ENCODE measurements around the gene COX20. TPM values are rescaled to one million over a fixed set of nuclear protein-coding genes. Genes with fewer than 3 reads are reported as not detected.

COX20 gene
- total RNA-seq (2012; rRNA removed) (13.3 and 26.9 TPM in 2 replicates), polyA plus RNA-seq (2012; rRNA removed) (27.0 and 27.5 TPM in 2 replicates), Bru-seq, nascent RNA (percentile 85 among the genes with signal in this experiment), BruChase-seq, experiment 1, labeled RNA remaining after a 6-hour chase (percentile 79 among the genes with signal in this experiment), BruChase-seq, experiment 2, labeled RNA remaining after a 2-hour chase (percentile 73 among the genes with signal in this experiment)
- polyA plus RNA-seq (2012; cell fraction: cytosol; rRNA removed) = 4.6 and 8.8 TPM in 2 replicates
- polyA plus RNA-seq (2012; cell fraction: nucleus; rRNA removed; ENCODE audit: low replicate concordance) = 1.7 and 15.7 TPM in 2 replicates
- long read RNA-seq, transcript COX20-202 (3 exons, 1,005 nt) = minor isoform, 24 of 77 reads
- long read RNA-seq, transcript COX20-203 (4 exons, 2,631 nt) = major isoform, 34 of 77 reads
- long read RNA-seq, partial matches to known transcripts = 12 of 77 reads
- long read RNA-seq, other reads (novel, unspliced or antisense) = 4 of 77 reads

GRCh38 chr1:244835276-244836134, at the start of gene COX20:
TSS of gene COX20 (plus strand) at chr1:244835658. CDS start at chr1:244835715, 57 bp downstream.
- peaks cover 15% of the 10 kb centered on the region for H4K20me1 ChIP-seq (ENCODE audit: insufficient read depth, low read length)
- peaks cover 5% of the 10 kb centered on the region for H3K4me1 ChIP-seq (ENCODE audit: control insufficient read depth, insufficient read depth, low read length)
- H3K9ac ChIP-seq (ENCODE audit: low read depth, low read length) = peak within 1 kb of the TSS; percentile 95
- intact Hi-C loops (cut with micrococcal nuclease) = loop anchor here (1.0 to 2.0 kb wide), 4 partner anchors 28 to 207 kb away; partner anchors contain the start of gene DESI2
- peak within 1 kb of the TSS; percentile 99 for H2AFZ ChIP-seq (replicated peaks; ENCODE audit: low read length, poor library complexity)
- ATAC-seq (ENCODE audit: low read depth) = peak; percentile 75
- H4K91ac ChIP-seq (ENCODE audit: insufficient read depth, low read depth, low read length) = peak within 1 kb of the TSS; percentile 99
- H2BK120ac ChIP-seq (ENCODE audit: low read depth, low read length) = peak within 1 kb of the TSS; percentile 97
- peak within 1 kb of the TSS; percentile 68 for H3K4me3 ChIP-seq (ENCODE audit: insufficient read depth, low read depth, low read length)
- WGBS, 2 experiments (ENCODE audit: extremely low coverage in 2 of 2, insufficient read length in 1 of 2) = 0% methylated on average over 17 of the region's 77 CpGs; no CpG with 5 or more reads in 1 of the 2 experiments
- peak within 1 kb of the TSS; percentile 97 for H3K4me2 ChIP-seq (ENCODE audit: low read depth, low read length)
- H3K9me1 ChIP-seq (ENCODE audit: insufficient read depth, low read length) = peaks cover 7% of the 10 kb centered on the region
- in situ Hi-C loops (cut with MboI; ENCODE audit: low sequenced_read_pairs) = loop anchor here (10.0 kb wide), 1 partner anchor 209 kb away; no protein-coding TSS in a partner anchor
- peak within 1 kb of the TSS; percentile 97 for H2BK5ac ChIP-seq (ENCODE audit: low read depth, low read length, poor library complexity, severe bottlenecking)
- H3K9me3 ChIP-seq (ENCODE audit: control insufficient read depth, insufficient read depth, low read length) = no peaks in the 10 kb centered on the region
- peak within 1 kb of the TSS; percentile 97 for H3K27ac ChIP-seq (ENCODE audit: insufficient read depth, low read length)
- peak within 1 kb of the TSS; percentile 100 for H3K23ac ChIP-seq (ENCODE audit: low read depth, low read length)
- CTCF ChIA-PET = interaction anchor here (1.4 to 3.3 kb wide), 2 partner anchors 12 to 207 kb away, joined by 6 to 13 read pairs; no protein-coding TSS in a partner anchor
- H2BK20ac ChIP-seq (ENCODE audit: low read depth, low read length) = peak within 1 kb of the TSS; percentile 50
- POLR2A ChIA-PET (ENCODE audit: unreplicated experiment) = interaction anchor here (0.8 kb wide), 1 partner anchor 11 kb away, joined by 5 read pairs; no protein-coding TSS in a partner anchor
- H3K36me3 ChIP-seq (ENCODE audit: control insufficient read depth, insufficient read depth, low read length) = peaks cover 7% of the 10 kb centered on the region
- H3K56ac ChIP-seq (ENCODE audit: extremely low read depth, insufficient read depth, low read length) = peak within 1 kb of the TSS; percentile 99
- H2BK15ac ChIP-seq (ENCODE audit: low read depth, low read length) = peak within 1 kb of the TSS; percentile 95; the same call in 2 of the 3 replicates
- H4K8ac ChIP-seq (ENCODE audit: low read depth in 2 of 2, low read length in 2 of 2) = peak within 1 kb of the TSS; percentile 61 to 100
- BruUV-seq (replicated peaks) = no TSS peak
- peak within 1 kb of the TSS; percentile 90 for H4K5ac ChIP-seq (ENCODE audit: low read depth, low read length)
- peak within 1 kb of the TSS; percentile 100 for H3K14ac ChIP-seq (replicated peaks; ENCODE audit: low read depth, low read length)
- peak within 1 kb of the TSS; percentile 100 for H3K4ac ChIP-seq (ENCODE audit: low read depth, low read length)
- peak within 1 kb of the TSS; percentile 98 for H3K18ac ChIP-seq (ENCODE audit: low read depth, low read length)
- dilution Hi-C loops (cut with HindIII; ENCODE audit: low sequenced_read_pairs, unreplicated experiment) = no loop called here
- peak within 1 kb of the TSS; percentile 96 for H2AK9ac ChIP-seq (replicated peaks; ENCODE audit: low read depth, low read length, poor library complexity)
- no peaks in the 10 kb centered on the region for H3K27me3 ChIP-seq (ENCODE audit: control insufficient read depth, insufficient read depth, low read length)
- H3K79me1 ChIP-seq (ENCODE audit: low read depth in 1 of 2, low read length in 2 of 2) = peaks cover 7 to 26% of the 10 kb centered on the region in 2 experiments; a peak in 3 of 4 replicates
- DNase-seq = peak; percentile 88
- H2AK5ac ChIP-seq (ENCODE audit: low read depth, low read length) = peak within 1 kb of the TSS; percentile 99
- peak; percentile 86 for TF ChIP-seq POLR2A (IDR thresholded peaks at IDR 0.05; ENCODE audit: low read depth, low read length)
- no peak for TF ChIP-seq FOS (IDR thresholded peaks at IDR 0.05; ENCODE audit: low read depth, low read length)
- TF ChIP-seq BHLHE40 (IDR thresholded peaks at IDR 0.05; ENCODE audit: low read depth, low read length) = peak; percentile 68; the same call in 1 of the 2 replicates
- TF ChIP-seq RFX5 (IDR thresholded peaks at IDR 0.05; ENCODE audit: low read depth, low read length) = no peak
- no peak for TF ChIP-seq CHD1 (IDR thresholded peaks at IDR 0.05; ENCODE audit: low read depth, low read length)
- no peak for TF ChIP-seq RCOR1 (IDR thresholded peaks at IDR 0.05; ENCODE audit: insufficient replicate concordance, low read length)
- TF ChIP-seq NFE2L2 (IDR thresholded peaks at IDR 0.05; ENCODE audit: low read depth, low read length) = 0 out of 2 replicates have a peak, but pooled peaks have one; percentile 2
- no peak for TF ChIP-seq MAFK (IDR thresholded peaks at IDR 0.05; ENCODE audit: low read depth, low read length)
- TF ChIP-seq MXI1 (IDR thresholded peaks at IDR 0.05; ENCODE audit: borderline replicate concordance, low read depth, low read length) = peak; percentile 74
- no peak for TF ChIP-seq RAD21 (IDR thresholded peaks at IDR 0.05; ENCODE audit: low read length)
- TF ChIP-seq ELK1 (IDR thresholded peaks at IDR 0.05; ENCODE audit: borderline replicate concordance, low read depth, low read length) = no peak
- no peak for TF ChIP-seq CTCF (conservative IDR thresholded peaks at IDR 0.05; ENCODE audit: low read depth, low read length)

All from IMR-90 (cell line).